ENCODE data around the gene NFU1. TPM values are rescaled to one million over a fixed set of nuclear protein-coding genes. Genes with fewer than 3 reads are reported as not detected.

The NFU1 gene
- total and polyA plus RNA-seq, 2 of the 4 experiments (the other 2 are of a cell fraction): 24.0 to 32.4 TPM

- WGBS, 2 experiments (ENCODE audit: extremely low coverage in 2 of 2, insufficient read length in 1 of 2): no CpG with 5 or more reads among the region's 4 CpGs
- H4K91ac ChIP-seq (ENCODE audit: insufficient read depth, low read depth, low read length): no peak overlapping the region; the same call in 1 of the 2 replicates
- no peaks in the 10 kb centered on the region for H3K4me1 ChIP-seq (ENCODE audit: control insufficient read depth, insufficient read depth, low read length)
- H3K4ac ChIP-seq (ENCODE audit: low read depth, low read length): no peak overlapping the region
- no peaks in the 10 kb centered on the region for H4K20me1 ChIP-seq (ENCODE audit: insufficient read depth, low read length)
- H3K56ac ChIP-seq (ENCODE audit: extremely low read depth, insufficient read depth, low read length): no peak overlapping the region
- H3K79me1 ChIP-seq (ENCODE audit: low read depth in 1 of 2, low read length in 2 of 2): peaks cover 10 to 21% of the 10 kb centered on the region in 2 experiments; a peak in 3 of 4 replicates
- no peak overlapping the region for H2AK9ac ChIP-seq (replicated peaks; ENCODE audit: low read depth, low read length, poor library complexity)
- intact Hi-C loops (cut with micrococcal nuclease) (no loop called here), dilution Hi-C loops (cut with HindIII; ENCODE audit: low sequenced_read_pairs, unreplicated experiment) (no loop called here), in situ Hi-C loops (cut with MboI; ENCODE audit: low sequenced_read_pairs) (no loop called here)
- BruUV-seq (replicated peaks): no TSS peak
- H4K8ac ChIP-seq (ENCODE audit: low read depth in 2 of 2, low read length in 2 of 2): no peak overlapping the region
- DNase-seq (no peak), ATAC-seq (ENCODE audit: low read depth) (no peak)
- no peak overlapping the region for H2BK20ac ChIP-seq (ENCODE audit: low read depth, low read length)
- H3K9me1 ChIP-seq (ENCODE audit: insufficient read depth, low read length): peaks cover 6% of the 10 kb centered on the region; the same call in 1 of the 2 replicates
- no peak overlapping the region for H3K14ac ChIP-seq (replicated peaks; ENCODE audit: low read depth, low read length)
- no peak overlapping the region for H3K4me2 ChIP-seq (ENCODE audit: low read depth, low read length)
- POLR2A ChIA-PET (ENCODE audit: unreplicated experiment): no interaction called here
- H3K36me3 ChIP-seq (ENCODE audit: control insufficient read depth, insufficient read depth, low read length): peaks cover 21% of the 10 kb centered on the region
- no peak overlapping the region for H2AK5ac ChIP-seq (ENCODE audit: low read depth, low read length)
- no peak overlapping the region for H2BK120ac ChIP-seq (ENCODE audit: low read depth, low read length)
- H3K9me3 ChIP-seq (ENCODE audit: control insufficient read depth, insufficient read depth, low read length): no peaks in the 10 kb centered on the region
- H3K18ac ChIP-seq (ENCODE audit: low read depth, low read length): no peak overlapping the region
- no peak overlapping the region for H2AFZ ChIP-seq (replicated peaks; ENCODE audit: low read length, poor library complexity)
- no peak overlapping the region for H3K27ac ChIP-seq (ENCODE audit: insufficient read depth, low read length)
- no peak overlapping the region for H2BK5ac ChIP-seq (ENCODE audit: low read depth, low read length, poor library complexity, severe bottlenecking)
- H3K9ac ChIP-seq (ENCODE audit: low read depth, low read length): no peak overlapping the region
- CTCF ChIA-PET: no interaction called here
- no peak overlapping the region for H2BK15ac ChIP-seq (ENCODE audit: low read depth, low read length)
- TF ChIP-seq NFE2L2 (IDR thresholded peaks at IDR 0.05; ENCODE audit: low read depth, low read length) (no peak), RAD21 (IDR thresholded peaks at IDR 0.05; ENCODE audit: low read length) (no peak), SMC3 (IDR thresholded peaks at IDR 0.05; ENCODE audit: low read depth, low read length) (no peak), CHD1 (IDR thresholded peaks at IDR 0.05; ENCODE audit: low read depth, low read length) (no peak), BHLHE40 (IDR thresholded peaks at IDR 0.05; ENCODE audit: low read depth, low read length) (no peak), FOS (IDR thresholded peaks at IDR 0.05; ENCODE audit: low read depth, low read length) (no peak), CEBPB (IDR thresholded peaks at IDR 0.05; ENCODE audit: low read depth, low read length) (no peak), MAZ (IDR thresholded peaks at IDR 0.05; ENCODE audit: borderline replicate concordance, low read depth, low read length) (no peak), RFX5 (IDR thresholded peaks at IDR 0.05; ENCODE audit: low read depth, low read length) (no peak), MAFK (IDR thresholded peaks at IDR 0.05; ENCODE audit: low read depth, low read length) (no peak)
- no peaks in the 10 kb centered on the region for H3K27me3 ChIP-seq (ENCODE audit: control insufficient read depth, insufficient read depth, low read length)
- no peak overlapping the region for H3K23ac ChIP-seq (ENCODE audit: low read depth, low read length)
- no peak overlapping the region for H3K4me3 ChIP-seq (ENCODE audit: insufficient read depth, low read depth, low read length)
- H4K5ac ChIP-seq (ENCODE audit: low read depth, low read length): no peak overlapping the region
Observed at GRCh38 chr2:69483024-69483423, 45.8 kb upstream of the NFU1 start.
